Umbilical cord (tissue), 2 donors: Measurements from ENCODE around the gene ERAP2. TPM values are rescaled to one million over a fixed set of nuclear protein-coding genes. Genes with fewer than 3 reads are reported as not detected.

Experiments used
- DNase-seq: peaks from one replicate; pipeline ENCODE4 v3.0.0-alpha.2; 2015; ENCODE audit warnings: low spot score
- total RNA-seq: library from RNA; depleted of rRNA; stranded (reverse); fragments of >200 nt; gene quantifications from one replicate; pipeline ENCODE4 v1.2.3, GENCODE V29; 2014; ENCODE audit warnings: low replicate concordance; ENCODE audit not compliant: insufficient read depth

ERAP2 gene
- total RNA-seq, 1 donor from 2014 or later: 14.2 TPM

DNA sequence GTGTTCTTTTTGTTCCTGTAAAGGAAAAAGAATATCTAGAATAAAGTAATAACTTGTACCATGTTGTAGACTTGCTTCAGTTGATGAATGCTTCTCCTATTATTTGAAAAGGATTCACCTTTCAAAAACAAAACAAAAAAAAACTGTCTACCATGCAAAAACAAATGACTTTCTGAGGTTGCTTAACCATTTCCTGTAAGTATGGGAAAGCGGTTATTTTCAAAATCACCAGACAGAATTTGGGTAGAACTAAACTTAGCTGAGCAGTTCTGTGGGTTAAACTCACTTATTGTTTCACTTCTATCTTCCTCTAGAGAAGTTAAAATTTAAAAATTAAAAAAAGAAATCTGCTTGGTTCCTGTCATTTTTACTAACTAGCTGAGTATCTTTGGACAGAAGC lies 84.8 kb downstream of the ERAP2 start:
- no peak for DNase-seq

DNA sequence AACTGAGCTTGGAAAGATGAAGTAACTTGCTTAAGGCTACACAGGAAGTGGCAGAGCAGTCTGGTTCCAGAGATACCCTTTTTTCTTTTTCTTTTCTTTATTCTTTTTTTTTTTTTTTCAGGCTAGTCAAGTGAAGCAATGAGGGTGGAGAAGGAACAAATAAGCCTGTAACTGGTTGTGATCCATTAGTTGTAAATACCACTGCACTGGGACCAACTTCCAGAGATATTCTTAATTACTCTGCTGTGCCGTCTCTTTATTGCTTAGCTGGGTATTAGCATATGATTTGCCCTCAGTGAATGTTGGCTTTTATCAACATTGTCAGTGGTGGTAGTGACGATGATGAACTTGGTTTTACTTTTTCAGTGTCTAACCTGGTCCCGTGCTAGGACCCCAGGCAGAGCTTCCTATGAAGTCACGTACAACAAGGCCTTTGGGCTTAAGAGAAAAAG lies 86.3 kb downstream of the ERAP2 start:
- DNase-seq: peak; percentile 27

- peak; percentile 78 for DNase-seq
These were observed 87.0 kb downstream of the ERAP2 start for GRCh38 chr5:96963267-96963666.

GRCh38 chr5:96966801-96967200 lies 90.5 kb downstream of the ERAP2 start:
- DNase-seq: no peak

DNA sequence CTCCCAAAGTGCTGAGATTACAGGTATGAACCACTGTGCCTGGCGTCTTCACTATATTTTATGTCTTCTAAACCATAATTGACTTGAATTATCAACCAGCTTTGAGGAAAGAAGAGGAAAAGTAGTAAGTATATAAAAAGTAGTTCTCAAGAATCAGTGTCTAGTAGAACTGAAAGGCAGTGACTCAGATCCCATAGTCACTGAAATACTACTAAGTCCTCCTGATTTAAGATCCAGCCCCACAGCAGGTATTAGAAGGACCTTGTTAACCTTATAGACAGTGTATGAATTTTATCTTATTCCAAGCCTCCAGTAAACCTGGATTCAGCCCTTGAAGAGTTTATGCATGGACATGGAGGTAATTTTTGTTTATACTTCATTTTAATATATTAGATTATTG lies 91.1 kb downstream of the ERAP2 start:
- DNase-seq: no peak

- peak; percentile 54 for DNase-seq
These were observed 91.8 kb downstream of the ERAP2 start for GRCh38 chr5:96968074-96968473.

- peak; percentile 54 for DNase-seq
These were observed 92.3 kb downstream of the ERAP2 start for GRCh38 chr5:96968614-96969013.

Other genes with a start within 250 kb of the ERAP2 start
- gene CAST, start 214.1 kb upstream of the ERAP2 start, total RNA-seq: 158 TPM
- gene ERAP1, start 68.6 kb upstream of the ERAP2 start, total RNA-seq: 38.3 TPM
- gene LNPEP, start 59.6 kb downstream of the ERAP2 start, total RNA-seq: 159 TPM